ENCODE measurements around the gene RHEB.
"Not testable (repeated sequence)": the region's sequence is repeated elsewhere in the genome, so short reads cannot be mapped to it uniquely, and the experiment has no call there.

The RHEB gene

GRCh38 chr7:151529842-151530241 is 10.1 kb upstream of the RHEB start:
- no peak for DNase-seq (ENCODE audit: low read depth)

GRCh38 chr7:151524845-151525244 is 5.2 kb upstream of the RHEB start:
- DNase-seq (ENCODE audit: low read depth) = no peak

- no peak for DNase-seq (ENCODE audit: low read depth)
Measured at GRCh38 chr7:151524331-151524730, 4.6 kb upstream of the RHEB start.

- no peak for DNase-seq (ENCODE audit: low read depth)
Measured at GRCh38 chr7:151520419-151521261, 945 bp upstream of the RHEB start.

- DNase-seq (ENCODE audit: low read depth) = not testable (repeated sequence)
Measured at GRCh38 chr7:151518947-151519764, 539 bp downstream of the RHEB start.

GRCh38 chr7:151518105-151518946 is 1.4 kb downstream of the RHEB start:
- no peak for DNase-seq (ENCODE audit: low read depth)

- DNase-seq (ENCODE audit: low read depth) = no peak
Measured at GRCh38 chr7:151517601-151518104, 2.0 kb downstream of the RHEB start.

GRCh38 chr7:151515276-151515565 is 4.5 kb downstream of the RHEB start:
- DNase-seq (ENCODE audit: low read depth) = no peak

- no peak for DNase-seq (ENCODE audit: low read depth)
Measured at GRCh38 chr7:151514461-151515275, 5.0 kb downstream of the RHEB start.

- DNase-seq (ENCODE audit: low read depth) = no peak
Measured at GRCh38 chr7:151513133-151513532, 6.6 kb downstream of the RHEB start.

GRCh38 chr7:151512353-151512752 is 7.3 kb downstream of the RHEB start:
- DNase-seq (ENCODE audit: low read depth) = no peak

GRCh38 chr7:151511946-151512345 is 7.7 kb downstream of the RHEB start:
- DNase-seq (ENCODE audit: low read depth) = no peak

GRCh38 chr7:151511270-151511669 is 8.4 kb downstream of the RHEB start:
- DNase-seq (ENCODE audit: low read depth) = no peak

GRCh38 chr7:151509670-151510333 is 9.9 kb downstream of the RHEB start:
- DNase-seq (ENCODE audit: low read depth) = no peak

GRCh38 chr7:151508991-151509390 is 10.7 kb downstream of the RHEB start:
- DNase-seq (ENCODE audit: low read depth) = no peak

GRCh38 chr7:151507806-151508205 is 11.9 kb downstream of the RHEB start:
- DNase-seq (ENCODE audit: low read depth) = no peak

GRCh38 chr7:151506901-151507382 is 12.8 kb downstream of the RHEB start:
- DNase-seq (ENCODE audit: low read depth) = no peak

GRCh38 chr7:151505836-151506468 is 13.7 kb downstream of the RHEB start:
- DNase-seq (ENCODE audit: low read depth) = no peak

- no peak for DNase-seq (ENCODE audit: low read depth)
Measured at GRCh38 chr7:151505433-151505832, 14.3 kb downstream of the RHEB start.

GRCh38 chr7:151504715-151505326 is 14.9 kb downstream of the RHEB start:
- no peak for DNase-seq (ENCODE audit: low read depth)

Measured in GM04504 (cell line).